GM21423 (cell line): ENCODE results near the gene ZAR1.
A peak's percentile ranks its signal among the peaks of the same experiment; 100 is the strongest.

Source experiments
- ATAC-seq: cut with Tn5 transposase; IDR thresholded peaks from one replicate; pipeline ENCODE4 v1.9.1; 2021; ENCODE audit warnings: mild to moderate bottlenecking, moderate library complexity; ENCODE audit not compliant: unreplicated experiment

The ZAR1 gene

GRCh38 chr4:48484494-48485168 lies 5.4 kb upstream of the ZAR1 start:
- ATAC-seq, result no peak

- no peak for ATAC-seq
Measured at GRCh38 chr4:48489683-48490011, 405 bp upstream of the ZAR1 start.

GRCh38 chr4:48490680-48491513 lies 845 bp downstream of the ZAR1 start:
- no peak for ATAC-seq

- no peak for ATAC-seq
Measured at GRCh38 chr4:48491514-48492176, 1.6 kb downstream of the ZAR1 start.

- no peak for ATAC-seq
Measured at GRCh38 chr4:48493452-48494100, 3.5 kb downstream of the ZAR1 start.

- no peak for ATAC-seq
Measured at GRCh38 chr4:48495941-48496340, 5.9 kb downstream of the ZAR1 start.

GRCh38 chr4:48498895-48499294 lies 8.8 kb downstream of the ZAR1 start:
- no peak for ATAC-seq

- peak; percentile 75 for ATAC-seq
Measured at GRCh38 chr4:48499551-48500066, 9.6 kb downstream of the ZAR1 start.

- no peak for ATAC-seq
Measured at GRCh38 chr4:48503233-48504025, 13.4 kb downstream of the ZAR1 start.

GRCh38 chr4:48504026-48504330 lies 13.9 kb downstream of the ZAR1 start:
- ATAC-seq, result no peak

GRCh38 chr4:48504352-48504751 lies 14.3 kb downstream of the ZAR1 start:
- ATAC-seq, result no peak

GRCh38 chr4:48506716-48507115 lies 16.7 kb downstream of the ZAR1 start:
- no peak for ATAC-seq

- ATAC-seq, result no peak
Measured at GRCh38 chr4:48509543-48509942, 19.5 kb downstream of the ZAR1 start.

GRCh38 chr4:48518143-48518542 lies 28.1 kb downstream of the ZAR1 start:
- no peak for ATAC-seq

- no peak for ATAC-seq
Measured at GRCh38 chr4:48526406-48526805, 36.4 kb downstream of the ZAR1 start.

- ATAC-seq, result no peak
Measured at GRCh38 chr4:48538358-48538757, 48.3 kb downstream of the ZAR1 start.

- no peak for ATAC-seq
Measured at GRCh38 chr4:48539597-48539996, 49.5 kb downstream of the ZAR1 start.

- ATAC-seq, result no peak
Measured at GRCh38 chr4:48542888-48543287, 52.8 kb downstream of the ZAR1 start.

- no peak for ATAC-seq
Measured at GRCh38 chr4:48543796-48544195, 53.7 kb downstream of the ZAR1 start.
